Eye (tissue), 1 donor: ENCODE measurements around the gene ACTRT2.

Experiments
- DNase-seq: peaks from one replicate; pipeline ENCODE4 v3.0.0-alpha.2; 2015

The ACTRT2 gene

GRCh38 chr1:3018576-3018975 is 2.7 kb upstream of the ACTRT2 start:
- DNase-seq: no peak

- no peak for DNase-seq
Measured at GRCh38 chr1:3019007-3019515, 2.2 kb upstream of the ACTRT2 start.

GRCh38 chr1:3019516-3020051 is 1.7 kb upstream of the ACTRT2 start:
- no peak for DNase-seq

GRCh38 chr1:3020263-3020909 is 881 bp upstream of the ACTRT2 start:
- DNase-seq: no peak

GRCh38 chr1:3021801-3022401 is 634 bp downstream of the ACTRT2 start:
- no peak for DNase-seq

GRCh38 chr1:3022511-3022973 is 1.3 kb downstream of the ACTRT2 start:
- DNase-seq: no peak

GRCh38 chr1:3022976-3023375 is 1.7 kb downstream of the ACTRT2 start:
- DNase-seq: no peak

GRCh38 chr1:3024019-3024418 is 2.8 kb downstream of the ACTRT2 start:
- no peak for DNase-seq

GRCh38 chr1:3024588-3024987 is 3.3 kb downstream of the ACTRT2 start:
- DNase-seq: no peak

GRCh38 chr1:3026124-3026523 is 4.9 kb downstream of the ACTRT2 start:
- no peak for DNase-seq

GRCh38 chr1:3026581-3027391 is 5.5 kb downstream of the ACTRT2 start:
- no peak for DNase-seq

- no peak for DNase-seq
Measured at GRCh38 chr1:3027611-3028371, 6.5 kb downstream of the ACTRT2 start.

GRCh38 chr1:3028531-3029282 is 7.4 kb downstream of the ACTRT2 start:
- DNase-seq: no peak

GRCh38 chr1:3029481-3029961 is 8.3 kb downstream of the ACTRT2 start:
- no peak for DNase-seq

- no peak for DNase-seq
Measured at GRCh38 chr1:3029991-3030662, 8.9 kb downstream of the ACTRT2 start.

GRCh38 chr1:3030663-3031381 is 9.6 kb downstream of the ACTRT2 start:
- no peak for DNase-seq

GRCh38 chr1:3031401-3032221 is 10.3 kb downstream of the ACTRT2 start:
- DNase-seq: no peak

- no peak for DNase-seq
Measured at GRCh38 chr1:3032371-3033039, 11.2 kb downstream of the ACTRT2 start.
